Peyer's patch (tissue), 4 donors: Measurements from ENCODE around the gene XAF1. TPM values are rescaled to one million over a fixed set of nuclear protein-coding genes. Genes with fewer than 3 reads are reported as not detected.
"Not testable (repeated sequence)": the region's sequence is repeated elsewhere in the genome, so short reads cannot be mapped to it uniquely, and the experiment has no call there.

Experiments
- DNase-seq, 3 donors: peaks; one replicate each; pipeline ENCODE4 v3.0.0-alpha.2; 2017 to 2019
- H3K27ac ChIP-seq, 4 donors: fragments of 200-600 bp; sonication (generic); one replicate each; pipeline ENCODE4 v1.5.1; 2016 to 2019
- H3K27me3 ChIP-seq, 2 donors: fragments of 200-600 bp; sonication (generic); one replicate each; pipeline ENCODE4 v1.5.1; 2019
- H3K36me3 ChIP-seq, 3 donors: fragments of 200-600 bp; sonication (generic); one replicate each; pipeline ENCODE4 v1.5.1; 2016 to 2019
- H3K4me1 ChIP-seq, 4 donors: fragments of 200-600 bp; sonication (generic); one replicate each; pipeline ENCODE4 v1.5.1; 2016 to 2019
- H3K4me3 ChIP-seq, 4 donors: fragments of 200-600 bp; sonication (generic); 1 replicate in 3 of 4; 2 replicates in 1 of 4; pipeline ENCODE4 v1.5.1; 2016 to 2019; ENCODE audit warnings: mild to moderate bottlenecking in 1 of 4
- H3K9me3 ChIP-seq, 4 donors: fragments of 200-600 bp; sonication (generic); one replicate each; pipeline ENCODE4 v1.5.1; 2016 to 2019; ENCODE audit warnings: mild to moderate bottlenecking in 1 of 4
- CTCF ChIP-seq, 6 experiments: fragments of 450-650 bp in 4 of 6; fragments of 200-600 bp in 2 of 6; sonication (generic) in 1 of 6; IDR thresholded peaks; one replicate each; pipeline ENCODE4 v1.5.1; 2017 to 2019; ENCODE audit warnings: antibody characterized with exemption in 6 of 6, mild to moderate bottlenecking in 3 of 6, moderate library complexity in 1 of 6
- POLR2A ChIP-seq, 2 donors: fragments of 450-650 bp; IDR thresholded peaks; one replicate each; pipeline ENCODE4 v1.5.1; 2017; ENCODE audit warnings: antibody characterized with exemption in 2 of 2, mild to moderate bottlenecking in 2 of 2, moderate library complexity in 2 of 2
- total RNA-seq, 4 donors: library from RNA; depleted of rRNA; stranded (reverse); fragments of >200 nt; gene quantifications; one replicate each; pipeline ENCODE4 v1.1.0, GENCODE V29; 2016

The XAF1 gene
- total RNA-seq, 4 donors from 2014 or later = 29.9 to 218 (median 36.3) TPM

GRCh38 chr17:6713918-6714271 lies 42.0 kb upstream of the XAF1 start:
- Histone ChIP-seq H3K4me3 (peak overlapping the region in 1 of 4 donors; percentile 22), H3K27me3 (peaks cover 0 to 11% of the 10 kb centered on the region in 2 donors)
- no peak for TF ChIP-seq CTCF (IDR thresholded peaks at IDR 0.05)

GRCh38 chr17:6714315-6714874 lies 41.5 kb upstream of the XAF1 start:
- Histone ChIP-seq H3K4me3 (no peak overlapping the region), H3K36me3 (no peaks in the 10 kb centered on the region), H3K9me3 (no peaks in the 10 kb centered on the region), H3K27ac (no peak overlapping the region), H3K27me3 (peaks cover 0 to 11% of the 10 kb centered on the region in 2 donors), H3K4me1 (peaks cover 0 to 4% (median 0%) of the 10 kb centered on the region in 4 donors)
- no peak for TF ChIP-seq POLR2A (IDR thresholded peaks at IDR 0.05)
- TF ChIP-seq CTCF (IDR thresholded peaks at IDR 0.05) = no peak
- DNase-seq = no peak

More at GRCh38 chr17:6713918-6714271, 42.0 kb upstream of the XAF1 start:
- DNase-seq = no peak
- H3K36me3 ChIP-seq = no peaks in the 10 kb centered on the region
- H3K9me3 ChIP-seq = no peaks in the 10 kb centered on the region
- no peak overlapping the region for H3K27ac ChIP-seq
- H3K4me1 ChIP-seq = peaks cover 0 to 4% (median 0%) of the 10 kb centered on the region in 4 donors

GRCh38 chr17:6716736-6717135 lies 39.1 kb upstream of the XAF1 start:
- Histone ChIP-seq H3K27ac (no peak overlapping the region), H3K36me3 (no peaks in the 10 kb centered on the region), H3K4me1 (peaks cover 0 to 4% (median 0%) of the 10 kb centered on the region in 4 donors), H3K4me3 (no peak overlapping the region), H3K27me3 (peaks cover 0 to 10% of the 10 kb centered on the region in 2 donors), H3K9me3 (no peaks in the 10 kb centered on the region)
- TF ChIP-seq POLR2A (IDR thresholded peaks at IDR 0.05) = no peak
- TF ChIP-seq CTCF (IDR thresholded peaks at IDR 0.05) = no peak
- no peak for DNase-seq

- H3K27ac ChIP-seq = no peak overlapping the region
- DNase-seq = no peak
- no peaks in the 10 kb centered on the region for H3K27me3 ChIP-seq
- H3K4me3 ChIP-seq = no peak overlapping the region
- no peaks in the 10 kb centered on the region for H3K9me3 ChIP-seq
- TF ChIP-seq CTCF (IDR thresholded peaks at IDR 0.05) (no peak), POLR2A (IDR thresholded peaks at IDR 0.05) (no peak)
- no peaks in the 10 kb centered on the region for H3K36me3 ChIP-seq
- H3K4me1 ChIP-seq = no peaks in the 10 kb centered on the region
Measured at GRCh38 chr17:6721744-6722143, 34.1 kb upstream of the XAF1 start.

GRCh38 chr17:6724009-6724408 lies 31.8 kb upstream of the XAF1 start:
- no peak for DNase-seq
- TF ChIP-seq POLR2A (IDR thresholded peaks at IDR 0.05) (no peak), CTCF (IDR thresholded peaks at IDR 0.05) (no peak)
- Histone ChIP-seq H3K4me3 (no peak overlapping the region), H3K27me3 (no peaks in the 10 kb centered on the region), H3K27ac (no peak overlapping the region), H3K9me3 (no peaks in the 10 kb centered on the region), H3K36me3 (no peaks in the 10 kb centered on the region), H3K4me1 (no peaks in the 10 kb centered on the region)

- Histone ChIP-seq H3K9me3 (no peaks in the 10 kb centered on the region), H3K4me1 (no peaks in the 10 kb centered on the region), H3K4me3 (no peak overlapping the region), H3K27ac (no peak overlapping the region), H3K36me3 (no peaks in the 10 kb centered on the region), H3K27me3 (no peaks in the 10 kb centered on the region)
- TF ChIP-seq POLR2A (IDR thresholded peaks at IDR 0.05) = no peak
- no peak for TF ChIP-seq CTCF (IDR thresholded peaks at IDR 0.05)
- no peak for DNase-seq
Measured at GRCh38 chr17:6729531-6729930, 26.3 kb upstream of the XAF1 start.

GRCh38 chr17:6746665-6747064 lies 9.2 kb upstream of the XAF1 start:
- not testable (repeated sequence) for H3K9me3 ChIP-seq, H3K36me3 ChIP-seq, H3K27me3 ChIP-seq, H3K27ac ChIP-seq, H3K4me1 ChIP-seq, H3K4me3 ChIP-seq, DNase-seq
